PC-3 (cell line): ENCODE data around the gene CCNC. TPM values are rescaled to one million over a fixed set of nuclear protein-coding genes. Genes with fewer than 3 reads are reported as not detected.

ENCODE experiments used
- ATAC-seq: fragments of 200-7000 bp; cut with Tn5 transposase; 2 replicates; pipeline ENCODE4 v1.9.1; 2020; ENCODE audit warnings: mild to moderate bottlenecking, moderate library complexity
- BruUV-seq: library from RNA; stranded (reverse); fragments of 400-500 nt; replicated peaks from 2 replicates; lab custom pipeline; 2021; lab: Mats Ljungman, UMichigan
- CTCF ChIA-PET: fragments of 300-600 bp; sonication (Branson Sonifier 250); formaldehyde crosslinking; loops from one replicate; lab custom pipeline; 2022; ENCODE audit warnings: antibody characterized with exemption; lab: Charles Lee
- POLR2A ChIA-PET: fragments of 300-600 bp; sonication (Branson Sonifier 250); formaldehyde crosslinking; loops from one replicate; lab custom pipeline; 2022; ENCODE audit warnings: antibody characterized with exemption; ENCODE audit not compliant: unreplicated experiment; lab: Charles Lee
- DNase-seq: peaks from one replicate; pipeline ENCODE4 v3.0.0-alpha.2; 2015
- H2AFZ ChIP-seq: fragments of 300-600 bp; sonication (generic); 2 replicates; pipeline ENCODE4 v1.6.0; 2016; ENCODE audit warnings: antibody characterized with exemption, low read length
- H3F3A ChIP-seq: fragments of 300-600 bp; sonication (generic); one replicate; pipeline ENCODE4 v1.6.0; 2017; ENCODE audit warnings: antibody characterized with exemption, low read length, control low read depth, mild to moderate bottlenecking; ENCODE audit not compliant: unreplicated experiment
- H3K27ac ChIP-seq: fragments of 300-600 bp; sonication (generic); 2 replicates; pipeline ENCODE4 v1.5.1; 2016; ENCODE audit warnings: mild to moderate bottlenecking, low read length
- H3K27me3 ChIP-seq: fragments of 300-600 bp; sonication (generic); 2 replicates; pipeline ENCODE4 v1.6.1; 2016; ENCODE audit warnings: low read length, mixed read lengths
- H3K36me3 ChIP-seq: fragments of 300-600 bp; sonication (generic); 2 replicates; pipeline ENCODE4 v1.6.1; 2016; ENCODE audit warnings: low read depth, mixed run types, low read length, mixed read lengths
- H3K4me1 ChIP-seq: fragments of 300-600 bp; sonication (generic); 2 replicates; pipeline ENCODE4 v1.5.1; 2016; ENCODE audit warnings: low read length; ENCODE audit not compliant: insufficient read depth
- H3K4me2 ChIP-seq: fragments of 300-600 bp; sonication (generic); 2 replicates; pipeline ENCODE4 v1.6.0; 2016; ENCODE audit warnings: low read length
- H3K4me3 ChIP-seq: fragments of 300-600 bp; sonication (generic); 2 replicates; pipeline ENCODE4 v1.5.1; 2016; ENCODE audit warnings: mild to moderate bottlenecking, low read length, mixed read lengths
- H3K79me2 ChIP-seq: fragments of 300-600 bp; sonication (generic); 2 replicates; pipeline ENCODE4 v1.6.1; 2017; ENCODE audit warnings: low read length, mixed read lengths
- H3K9ac ChIP-seq: fragments of 300-600 bp; sonication (generic); 2 replicates; pipeline ENCODE4 v1.6.0; 2016; ENCODE audit warnings: mild to moderate bottlenecking, low read length
- H3K9me2 ChIP-seq: fragments of 300-600 bp; sonication (generic); replicated peaks from 2 replicates; pipeline ENCODE4 v1.6.1; 2016; ENCODE audit warnings: mixed run types, low read length, mixed read lengths
- H3K9me3 ChIP-seq: fragments of 300-600 bp; sonication (generic); 2 replicates; pipeline ENCODE4 v1.6.1; 2016; ENCODE audit warnings: low read length, mixed read lengths
- H4K20me1 ChIP-seq: fragments of 300-600 bp; sonication (generic); 2 replicates; pipeline ENCODE4 v1.6.1; 2016; ENCODE audit warnings: low read length, mixed read lengths
- CTCF ChIP-seq: fragments of 300-600 bp; sonication (generic); conservative IDR thresholded peaks from 2 replicates; pipeline ENCODE4 v1.5.1; 2017; ENCODE audit warnings: antibody characterized with exemption, low read depth, mild to moderate bottlenecking, low read length
- EZH2 ChIP-seq: fragments of 300-600 bp; sonication (generic); IDR thresholded peaks from one replicate; pipeline ENCODE4 v1.6.1; 2017; ENCODE audit warnings: antibody characterized with exemption, mild to moderate bottlenecking, low read length; ENCODE audit not compliant: unreplicated experiment
- EZH2phosphoT487 ChIP-seq: fragments of 300-600 bp; sonication (generic); IDR thresholded peaks from 2 replicates; pipeline ENCODE4 v1.6.1; 2018; ENCODE audit warnings: mild to moderate bottlenecking, antibody characterized with exemption, low read length, borderline replicate concordance
- intact Hi-C: fragments of 100-400 bp; cut with micrococcal nuclease; formaldehyde crosslinking; loops from 2 replicates; pipeline ENCODE4 v1.9.0; 2023
- total RNA-seq: library from RNA; depleted of rRNA; stranded (reverse); fragments of >200 nt; gene quantifications from 2 replicates; pipeline ENCODE4 v1.2.3, GENCODE V29; 2014

Gene CCNC
- total RNA-seq, 1 experiment from 2014 or later: 69.3 TPM

GRCh38 chr6:99589290-99589672 is 20.8 kb upstream of the CCNC start:
- ChIA-PET CTCF (interaction anchor here (0.9 kb wide), 1 partner anchor 234 kb away, joined by 3 read pairs; no protein-coding TSS in a partner anchor), POLR2A (no interaction called here)
- Histone ChIP-seq H2AFZ (peak overlapping the region; percentile 93), H3K9me2 (no peaks in the 10 kb centered on the region), H3K9me3 (no peaks in the 10 kb centered on the region), H3K27ac (no peak overlapping the region), H3K4me1 (no peaks in the 10 kb centered on the region), H3K9ac (no peak overlapping the region), H3K79me2 (no peaks in the 10 kb centered on the region), H4K20me1 (no peaks in the 10 kb centered on the region), H3K4me2 (peak overlapping the region; percentile 97), H3K27me3 (peaks cover 23% of the 10 kb centered on the region), H3F3A (no peaks in the 10 kb centered on the region), H3K4me3 (peak overlapping the region; percentile 85), H3K36me3 (no peaks in the 10 kb centered on the region)
- ATAC-seq: peak; percentile 31
- DNase-seq: peak; percentile 5
- intact Hi-C loops: loop anchor here (5.0 kb wide), 1 partner anchor 233 kb away; no protein-coding TSS in a partner anchor
- TF ChIP-seq EZH2phosphoT487 (no peak), EZH2 (no peak), CTCF (no peak)
- BruUV-seq: no TSS peak

- intact Hi-C loops: loop anchor here (1.0 to 5.0 kb wide), 2 partner anchors 158 to 234 kb away; no protein-coding TSS in a partner anchor
- no peaks in the 10 kb centered on the region for H3F3A ChIP-seq
- TF ChIP-seq CTCF (peak; percentile 63), EZH2phosphoT487 (no peak), EZH2 (no peak)
- H3K9me2 ChIP-seq: no peaks in the 10 kb centered on the region
- peak; percentile 98 for ATAC-seq
- peak; percentile 67 for DNase-seq
- H3K79me2 ChIP-seq: no peaks in the 10 kb centered on the region
- H3K36me3 ChIP-seq: no peaks in the 10 kb centered on the region
- ChIA-PET POLR2A (no interaction called here), CTCF (interaction anchor here (0.9 kb wide), 1 partner anchor 234 kb away, joined by 3 read pairs; no protein-coding TSS in a partner anchor)
- no peak overlapping the region for H3K27ac ChIP-seq
- H3K4me2 ChIP-seq: peak overlapping the region; percentile 97
- peak overlapping the region; percentile 85 for H3K4me3 ChIP-seq
- no peak overlapping the region for H3K9ac ChIP-seq
- H3K4me1 ChIP-seq: no peaks in the 10 kb centered on the region
- peaks cover 17% of the 10 kb centered on the region for H3K27me3 ChIP-seq
- no TSS peak for BruUV-seq
- H4K20me1 ChIP-seq: no peaks in the 10 kb centered on the region
- H3K9me3 ChIP-seq: no peaks in the 10 kb centered on the region
- H2AFZ ChIP-seq: peak overlapping the region; percentile 93
Measured at GRCh38 chr6:99588618-99589289, 20.3 kb upstream of the CCNC start.

- no peaks in the 10 kb centered on the region for H3F3A ChIP-seq
- no TSS peak for BruUV-seq
- no peak overlapping the region for H3K27ac ChIP-seq
- H3K4me2 ChIP-seq: peak overlapping the region; percentile 97; the same call in 1 of the 2 replicates
- intact Hi-C loops: loop anchor here (1.0 to 5.0 kb wide), 2 partner anchors 159 to 235 kb away; no protein-coding TSS in a partner anchor
- no peak overlapping the region for H3K9ac ChIP-seq
- ChIA-PET CTCF (no interaction called here), POLR2A (no interaction called here)
- H3K79me2 ChIP-seq: no peaks in the 10 kb centered on the region
- H4K20me1 ChIP-seq: no peaks in the 10 kb centered on the region
- peaks cover 19% of the 10 kb centered on the region for H3K27me3 ChIP-seq
- H3K4me1 ChIP-seq: no peaks in the 10 kb centered on the region
- no peaks in the 10 kb centered on the region for H3K9me3 ChIP-seq
- ATAC-seq (no peak), DNase-seq (no peak)
- H3K9me2 ChIP-seq: no peaks in the 10 kb centered on the region
- H3K4me3 ChIP-seq: no peak overlapping the region
- TF ChIP-seq EZH2 (no peak), CTCF (no peak), EZH2phosphoT487 (no peak)
- H2AFZ ChIP-seq: no peak overlapping the region
- H3K36me3 ChIP-seq: no peaks in the 10 kb centered on the region
Measured at GRCh38 chr6:99587792-99588191, 19.3 kb upstream of the CCNC start.
